Hippocampal formation (tissue), 2 donors: ENCODE measurements around the gene PCSK1N.

Experiments
- DNase-seq, 2 donors: peaks; one replicate each; lab custom pipeline; 2025; lab: John Stamatoyannopoulos, UW

PCSK1N gene

DNA sequence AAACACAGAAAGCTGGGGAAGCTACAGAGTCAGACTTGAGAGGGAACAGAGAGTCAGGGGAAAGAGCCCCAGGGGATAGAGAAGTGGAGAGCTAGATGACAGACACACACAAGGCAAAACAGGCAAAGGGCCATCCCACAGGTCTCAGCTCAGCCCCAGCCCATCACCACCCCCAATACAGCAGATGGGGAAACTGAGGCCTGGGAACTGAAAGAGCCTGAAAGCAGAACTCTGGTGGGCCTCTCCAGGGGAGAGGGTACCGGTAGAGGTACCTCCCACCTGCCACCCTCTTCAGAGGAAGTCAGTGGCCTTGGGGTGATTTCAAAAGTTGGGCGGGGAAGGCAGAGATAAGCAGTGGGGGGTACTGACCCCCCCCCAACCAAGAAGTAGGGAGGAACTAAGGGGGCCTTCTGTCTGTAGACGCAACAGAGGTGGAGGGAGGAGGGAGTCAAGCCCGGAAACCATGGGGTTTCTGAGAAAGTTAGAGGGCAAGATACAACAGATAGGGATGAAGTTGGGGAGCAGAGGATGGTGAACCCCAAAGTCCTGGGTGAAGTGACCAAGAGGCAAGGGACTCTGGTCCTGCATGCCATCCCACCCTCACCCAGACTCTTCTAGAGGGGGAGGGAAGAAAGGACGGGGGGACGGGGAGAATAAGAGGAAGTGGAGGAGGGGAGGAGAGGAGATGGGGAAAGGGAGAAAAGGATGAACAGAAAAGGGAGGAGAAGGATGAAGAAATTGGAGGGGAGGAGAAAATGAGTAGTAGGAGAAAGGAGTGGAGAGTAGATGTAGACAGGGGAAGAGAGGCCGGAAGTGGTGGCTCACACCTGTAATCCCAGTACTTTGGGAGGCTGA is 45.8 kb downstream of the PCSK1N start:
- no peak for DNase-seq

- DNase-seq: no peak
Measured at GRCh38 chrX:48787505-48788443, 47.6 kb downstream of the PCSK1N start.

DNA sequence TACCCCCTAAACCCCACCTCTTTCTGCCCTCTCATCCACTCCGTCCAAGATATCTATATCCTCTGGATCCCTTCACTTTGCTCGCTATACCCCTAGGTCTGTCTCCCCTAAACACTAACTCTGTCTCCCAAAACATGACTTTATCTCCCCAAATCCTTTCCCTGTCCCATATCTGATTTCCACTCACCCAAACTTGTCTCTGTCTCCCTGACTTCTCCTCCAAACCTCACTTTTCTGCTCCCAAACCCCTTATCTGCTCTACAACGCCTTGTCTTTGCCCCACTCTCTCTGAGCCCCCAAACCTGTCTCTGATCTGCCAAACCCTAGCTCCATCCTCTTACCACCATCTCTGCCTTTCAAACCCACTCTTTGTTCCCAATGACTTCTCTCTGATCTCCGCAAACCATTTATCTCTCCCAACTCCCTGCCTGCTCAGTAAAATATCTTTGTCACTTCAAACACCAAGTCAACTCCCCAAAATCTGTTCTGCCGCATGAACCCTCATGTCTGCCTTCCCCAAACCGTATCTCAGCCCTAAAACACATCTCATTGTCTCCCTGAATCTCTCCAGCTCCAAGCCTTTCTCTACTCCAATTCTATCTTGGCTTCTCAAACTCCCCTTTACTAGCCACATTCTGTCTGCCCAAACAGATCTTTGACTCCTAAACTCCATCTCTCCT is 48.4 kb downstream of the PCSK1N start:
- DNase-seq: no peak

GRCh38 chrX:48786341-48786800 is 49.0 kb downstream of the PCSK1N start, which contains the start of gene GATA1:
Gene GATA1, plus strand, starts transcription at chrX:48786590. Its CDS starts 4,520 bp downstream, at chrX:48791110.
- DNase-seq: no peak

- DNase-seq: no peak
Measured at GRCh38 chrX:48785540-48786214, 49.7 kb downstream of the PCSK1N start.

GRCh38 chrX:48785186-48785539 is 50.2 kb downstream of the PCSK1N start:
- no peak for DNase-seq

- no peak for DNase-seq
Measured at GRCh38 chrX:48784726-48785125, 50.7 kb downstream of the PCSK1N start.

DNA sequence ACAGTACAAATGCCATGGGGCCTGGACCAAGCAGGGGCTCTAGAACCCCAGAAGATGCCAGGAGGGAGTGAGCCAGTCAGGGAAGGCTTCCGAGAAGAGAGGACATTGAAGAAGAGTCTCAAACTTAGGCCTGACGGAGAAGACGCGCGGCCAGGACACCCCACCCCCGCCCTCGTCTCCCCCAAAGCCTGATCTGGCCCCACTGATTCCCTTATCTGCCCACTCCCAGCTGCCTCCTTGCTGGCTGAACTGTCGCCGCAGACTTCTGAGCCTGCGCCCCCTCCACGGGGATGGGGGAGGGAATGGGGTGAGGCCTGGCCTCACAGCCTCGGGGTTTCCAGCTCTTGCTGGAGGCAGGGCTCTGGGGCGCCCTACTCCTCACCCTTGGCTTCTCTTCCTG is 52.6 kb downstream of the PCSK1N start:
- no peak for DNase-seq

GRCh38 chrX:48782216-48782615 is 53.2 kb downstream of the PCSK1N start:
- DNase-seq: no peak

- no peak for DNase-seq
Measured at GRCh38 chrX:48781705-48782104, 53.7 kb downstream of the PCSK1N start.
